GM12872 (cell line): ENCODE data around the gene PPM1H.

Source experiments
- TF ChIP-seq, protein P1 (sequence below): IDR thresholded peaks from 3 replicates; pipeline ENCODE4 v1.5.1; 2011; ENCODE audit warnings: low read depth, mild to moderate bottlenecking, low read length, moderate library complexity; ENCODE audit not compliant: insufficient read depth

PPM1H gene

DNA sequence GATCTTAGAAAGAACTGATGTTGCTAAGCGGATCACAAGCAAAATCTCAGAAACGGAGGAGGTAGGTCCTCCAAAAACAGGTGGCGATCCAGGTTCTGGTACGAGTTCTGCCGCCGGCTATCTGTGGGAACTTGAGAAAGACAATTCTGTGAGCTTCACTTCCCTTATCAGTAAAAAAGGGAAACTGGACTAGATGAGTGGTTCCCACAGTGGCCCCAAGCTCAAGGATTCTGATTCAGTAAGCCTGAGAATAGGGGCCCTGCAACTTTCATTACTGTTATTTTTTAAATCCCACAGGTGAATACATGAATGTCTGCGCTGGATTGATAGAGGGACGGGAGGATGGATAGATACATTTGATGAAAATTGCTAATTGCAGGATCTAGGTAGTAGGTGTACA lies 160.2 kb downstream of the PPM1H start:
- TF ChIP-seq, protein P1, sequence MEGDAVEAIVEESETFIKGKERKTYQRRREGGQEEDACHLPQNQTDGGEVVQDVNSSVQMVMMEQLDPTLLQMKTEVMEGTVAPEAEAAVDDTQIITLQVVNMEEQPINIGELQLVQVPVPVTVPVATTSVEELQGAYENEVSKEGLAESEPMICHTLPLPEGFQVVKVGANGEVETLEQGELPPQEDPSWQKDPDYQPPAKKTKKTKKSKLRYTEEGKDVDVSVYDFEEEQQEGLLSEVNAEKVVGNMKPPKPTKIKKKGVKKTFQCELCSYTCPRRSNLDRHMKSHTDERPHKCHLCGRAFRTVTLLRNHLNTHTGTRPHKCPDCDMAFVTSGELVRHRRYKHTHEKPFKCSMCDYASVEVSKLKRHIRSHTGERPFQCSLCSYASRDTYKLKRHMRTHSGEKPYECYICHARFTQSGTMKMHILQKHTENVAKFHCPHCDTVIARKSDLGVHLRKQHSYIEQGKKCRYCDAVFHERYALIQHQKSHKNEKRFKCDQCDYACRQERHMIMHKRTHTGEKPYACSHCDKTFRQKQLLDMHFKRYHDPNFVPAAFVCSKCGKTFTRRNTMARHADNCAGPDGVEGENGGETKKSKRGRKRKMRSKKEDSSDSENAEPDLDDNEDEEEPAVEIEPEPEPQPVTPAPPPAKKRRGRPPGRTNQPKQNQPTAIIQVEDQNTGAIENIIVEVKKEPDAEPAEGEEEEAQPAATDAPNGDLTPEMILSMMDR: no peak

DNA sequence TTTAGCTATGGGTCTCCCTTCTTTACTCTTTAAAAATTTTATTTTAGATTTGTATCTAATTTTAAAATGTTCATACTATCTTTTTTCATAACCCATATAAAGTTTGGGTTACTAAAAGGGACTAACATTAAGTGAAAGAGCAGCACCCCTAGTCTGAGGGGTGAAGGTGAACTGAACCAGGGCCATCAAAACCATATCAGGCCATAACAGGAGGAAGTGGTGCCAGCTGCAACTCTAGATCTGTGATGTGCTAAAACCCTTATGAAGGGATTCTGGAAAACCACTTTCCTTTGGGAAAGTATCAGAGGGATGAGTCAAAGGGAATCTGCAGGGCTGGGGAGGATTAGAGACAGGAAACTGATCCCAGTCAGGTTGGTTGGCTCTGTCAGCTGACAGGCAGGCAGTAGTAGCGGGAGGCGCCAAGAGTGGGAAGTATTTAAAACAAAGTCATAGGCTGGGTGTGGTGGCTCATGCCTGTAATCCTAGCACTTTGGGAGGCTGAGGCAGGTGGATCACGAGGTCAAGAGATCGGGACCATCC lies 162.5 kb downstream of the PPM1H start:
- TF ChIP-seq, protein P1: no peak

DNA sequence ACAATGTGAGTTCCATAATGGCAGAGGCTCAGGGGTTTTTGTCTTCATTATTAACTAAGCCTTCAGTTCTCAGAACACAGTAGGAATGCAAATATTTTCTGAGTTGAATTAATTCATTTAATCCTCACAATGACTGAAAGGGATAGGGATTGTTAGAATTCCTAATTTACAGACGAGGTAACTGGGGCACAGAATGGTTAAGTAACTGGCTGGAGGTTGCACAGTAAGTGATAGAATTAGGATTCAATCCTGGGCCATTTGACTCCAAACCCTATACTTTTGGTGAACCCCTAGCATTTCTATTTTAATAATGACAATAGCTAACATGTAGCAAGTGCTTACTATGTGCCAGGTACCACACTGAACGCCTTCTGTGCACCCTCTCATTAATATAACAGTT lies 163.1 kb downstream of the PPM1H start:
- TF ChIP-seq, protein P1: no peak

DNA sequence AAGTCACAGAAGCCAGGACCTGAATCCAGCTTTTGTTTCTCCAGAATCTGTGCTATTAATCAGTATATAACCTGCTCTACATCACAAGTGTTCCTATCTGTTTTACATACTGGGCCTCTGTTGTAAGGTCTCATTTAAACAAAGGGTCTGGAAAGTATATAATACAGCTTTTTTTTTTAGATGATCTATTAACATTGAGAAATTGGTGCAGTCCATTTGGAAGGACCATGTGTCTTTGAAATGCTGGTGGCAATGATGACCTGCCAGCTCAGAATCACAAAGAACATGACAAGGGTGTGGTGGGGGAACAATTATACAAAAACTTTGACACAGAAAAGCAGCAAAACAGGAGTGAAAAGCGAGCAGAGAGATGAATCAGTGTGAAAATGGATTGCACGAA lies 164.6 kb downstream of the PPM1H start:
- TF ChIP-seq, protein P1: no peak

DNA sequence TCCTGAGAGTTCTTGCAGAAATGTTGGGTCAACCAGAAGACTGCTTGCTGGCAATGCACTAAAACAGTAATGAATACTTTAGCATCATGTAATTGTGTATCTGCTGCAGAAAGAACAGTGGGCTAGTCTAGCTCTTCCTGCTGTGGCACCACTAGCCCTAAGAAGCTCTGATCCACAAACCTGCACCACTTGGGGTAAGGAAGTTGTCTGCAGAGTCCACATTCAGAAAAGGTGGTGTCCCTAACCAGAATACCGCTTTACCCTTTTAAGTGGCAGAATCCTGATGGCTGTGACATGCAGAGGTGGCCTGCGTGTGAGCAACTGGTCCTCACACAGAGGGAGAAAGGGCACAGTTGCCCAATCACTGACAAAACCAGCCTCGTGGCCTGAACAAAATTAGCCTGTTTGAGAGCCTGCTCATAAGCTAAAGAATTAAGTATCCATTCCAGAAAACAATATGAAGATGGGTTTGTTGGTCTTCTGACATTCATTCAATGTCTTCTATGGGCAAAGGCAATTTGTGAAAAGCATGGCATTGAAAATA lies 165.8 kb downstream of the PPM1H start:
- TF ChIP-seq, protein P1: no peak

DNA sequence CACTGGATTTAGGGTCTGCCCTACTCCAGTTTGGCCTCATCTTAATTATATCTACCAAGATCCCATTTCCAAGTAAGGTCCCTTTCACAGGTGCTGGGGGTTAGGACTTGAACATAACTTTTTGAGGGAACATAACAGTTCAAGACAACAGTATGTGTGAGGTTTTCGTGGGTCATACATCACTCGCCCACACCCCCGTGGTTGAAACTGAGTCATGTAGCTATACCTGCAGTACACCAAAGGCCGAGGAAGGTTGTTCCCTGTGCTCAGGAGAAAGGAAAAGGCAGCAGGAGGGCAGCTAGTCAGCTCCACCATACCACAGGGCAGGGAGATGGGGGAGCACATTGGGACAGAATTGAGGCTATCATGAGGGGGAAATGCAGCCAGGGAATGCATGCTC lies 167.0 kb downstream of the PPM1H start:
- TF ChIP-seq, protein P1: no peak

DNA sequence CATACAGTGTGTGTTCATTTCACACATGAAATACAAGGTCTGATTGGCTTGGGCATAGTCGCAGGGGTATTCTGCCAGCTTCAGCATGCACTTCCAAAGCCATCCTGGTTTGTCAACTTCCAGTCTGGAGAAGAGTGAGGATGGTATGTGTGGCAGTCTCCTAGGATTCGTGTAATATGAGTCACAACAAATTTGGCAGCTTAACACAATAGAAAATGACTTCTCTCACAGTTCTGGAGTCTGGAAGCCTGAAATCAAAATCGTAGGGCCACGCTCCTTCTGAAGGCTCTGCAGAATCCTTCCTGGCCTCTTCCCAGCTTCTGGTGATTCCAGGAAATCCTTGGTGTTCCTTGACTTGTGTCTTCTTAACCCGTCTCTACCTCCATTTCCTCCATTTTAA lies 167.5 kb downstream of the PPM1H start:
- TF ChIP-seq, protein P1: no peak

DNA sequence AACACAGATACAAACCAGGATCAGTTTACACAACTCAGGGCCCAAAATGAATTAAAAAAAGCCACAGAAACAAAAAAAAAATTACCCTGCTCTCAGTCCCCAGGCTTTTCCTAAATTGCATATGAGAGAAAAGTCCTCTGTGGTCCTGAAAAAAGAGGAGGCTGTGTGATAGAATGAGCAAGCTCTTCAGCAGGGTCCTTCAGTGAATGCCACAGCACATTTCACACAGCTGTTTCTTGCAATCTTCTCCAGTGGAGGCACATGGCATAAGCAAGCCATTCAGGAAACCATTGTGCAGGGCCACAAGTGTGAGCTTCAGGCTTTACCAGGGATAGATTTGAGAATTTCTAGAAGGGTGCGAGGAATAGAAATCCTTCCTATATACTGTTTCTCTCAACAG lies 168.5 kb downstream of the PPM1H start:
- TF ChIP-seq, protein P1: no peak
